BJ (cell line): ENCODE data around the gene FHOD3. TPM values are rescaled to one million over a fixed set of nuclear protein-coding genes. Genes with fewer than 3 reads are reported as not detected.
A peak's percentile ranks its signal among the peaks of the same experiment; 100 is the strongest.

Source experiments
- CTCF ChIA-PET: fragments of 350-600 bp; formaldehyde crosslinking; extraction: SDS; loops from one replicate; lab custom pipeline; 2021; ENCODE audit warnings: antibody characterized with exemption, inconsistent platforms; lab: Yijun Ruan, JAX
- POLR2A ChIA-PET: fragments of 300-600 bp; sonication (Branson Sonifier 250); formaldehyde crosslinking; extraction: SDS; loops from one replicate; lab custom pipeline; 2021; ENCODE audit warnings: antibody characterized with exemption; lab: Charles Lee
- DNase-seq: peaks from one replicate; pipeline ENCODE4 v3.0.0-alpha.2; 2011; ENCODE audit warnings: low read depth
- H3K27me3 ChIP-seq: 2 replicates; pipeline ENCODE4 v1.6.0; 2011; ENCODE audit warnings: low read length; ENCODE audit not compliant: control insufficient read depth, insufficient read depth
- H3K36me3 ChIP-seq: 2 replicates; pipeline ENCODE4 v1.5.1; 2011; ENCODE audit warnings: low read length; ENCODE audit not compliant: control insufficient read depth, insufficient read depth
- H3K4me3 ChIP-seq: 2 replicates; pipeline ENCODE4 v1.5.1; 2011; ENCODE audit warnings: low read depth, mild to moderate bottlenecking, control low read depth, low read length
- polyA plus RNA-seq: library from polyadenylated mRNA; depleted of rRNA; stranded (reverse); fragments of >200 nt; gene quantifications from 2 replicates; pipeline ENCODE4 v1.2.3, GENCODE V29; 2011
- TF ChIP-seq, protein P1 (sequence below): IDR thresholded peaks from 2 replicates; pipeline ENCODE4 v1.5.1; 2011; ENCODE audit warnings: low read depth, mild to moderate bottlenecking, control low read depth, inconsistent platforms, low read length, moderate library complexity; ENCODE audit not compliant: insufficient read depth

The FHOD3 gene
- polyA plus RNA-seq, 1 experiment = 24.6 TPM

DNA sequence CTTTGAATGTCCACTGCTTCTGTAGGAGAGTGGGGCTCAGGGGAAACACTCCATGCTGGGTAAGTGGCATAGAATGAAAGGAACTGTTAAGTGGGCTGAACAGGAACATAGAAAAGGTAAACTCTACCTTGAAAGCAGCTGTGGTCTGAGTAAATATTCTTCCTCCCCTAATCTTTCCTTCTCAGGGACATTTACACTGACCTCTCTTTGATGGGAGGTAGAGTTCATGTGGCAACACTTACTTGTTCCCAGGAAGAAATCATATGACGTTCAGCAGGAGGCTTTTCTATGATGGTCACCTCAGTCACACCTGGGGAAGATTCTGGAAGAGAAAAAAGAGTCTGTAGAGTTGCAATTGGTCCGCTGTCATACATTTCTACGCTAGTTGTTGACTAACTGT lies 521.1 kb downstream of the FHOD3 start:
- Histone ChIP-seq H3K36me3 (peaks cover 3% of the 10 kb centered on the region; the same call in 1 of the 2 replicates), H3K4me3 (no peak overlapping the region), H3K27me3 (no peaks in the 10 kb centered on the region)
- TF ChIP-seq, protein P1, sequence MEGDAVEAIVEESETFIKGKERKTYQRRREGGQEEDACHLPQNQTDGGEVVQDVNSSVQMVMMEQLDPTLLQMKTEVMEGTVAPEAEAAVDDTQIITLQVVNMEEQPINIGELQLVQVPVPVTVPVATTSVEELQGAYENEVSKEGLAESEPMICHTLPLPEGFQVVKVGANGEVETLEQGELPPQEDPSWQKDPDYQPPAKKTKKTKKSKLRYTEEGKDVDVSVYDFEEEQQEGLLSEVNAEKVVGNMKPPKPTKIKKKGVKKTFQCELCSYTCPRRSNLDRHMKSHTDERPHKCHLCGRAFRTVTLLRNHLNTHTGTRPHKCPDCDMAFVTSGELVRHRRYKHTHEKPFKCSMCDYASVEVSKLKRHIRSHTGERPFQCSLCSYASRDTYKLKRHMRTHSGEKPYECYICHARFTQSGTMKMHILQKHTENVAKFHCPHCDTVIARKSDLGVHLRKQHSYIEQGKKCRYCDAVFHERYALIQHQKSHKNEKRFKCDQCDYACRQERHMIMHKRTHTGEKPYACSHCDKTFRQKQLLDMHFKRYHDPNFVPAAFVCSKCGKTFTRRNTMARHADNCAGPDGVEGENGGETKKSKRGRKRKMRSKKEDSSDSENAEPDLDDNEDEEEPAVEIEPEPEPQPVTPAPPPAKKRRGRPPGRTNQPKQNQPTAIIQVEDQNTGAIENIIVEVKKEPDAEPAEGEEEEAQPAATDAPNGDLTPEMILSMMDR = no peak
- CTCF ChIA-PET = interaction anchor here (0.9 kb wide), 1 partner anchor 10 kb away, joined by 3 read pairs; no protein-coding TSS in a partner anchor
- POLR2A ChIA-PET = no interaction called here
- DNase-seq = no peak

- Histone ChIP-seq H3K27me3 (no peaks in the 10 kb centered on the region), H3K36me3 (peaks cover 3% of the 10 kb centered on the region; the same call in 1 of the 2 replicates), H3K4me3 (no peak overlapping the region)
- CTCF ChIA-PET = no interaction called here
- POLR2A ChIA-PET = no interaction called here
- TF ChIP-seq, protein P1 = no peak
- DNase-seq = no peak
These were observed 522.1 kb downstream of the FHOD3 start for GRCh38 chr18:36819621-36820020.

- Histone ChIP-seq H3K36me3 (peaks cover 3% of the 10 kb centered on the region; the same call in 1 of the 2 replicates), H3K4me3 (no peak overlapping the region), H3K27me3 (no peaks in the 10 kb centered on the region)
- CTCF ChIA-PET = interaction anchor here (0.9 kb wide), 1 partner anchor 8 kb away, joined by 3 read pairs; no protein-coding TSS in a partner anchor
- TF ChIP-seq, protein P1 = 0 out of 2 replicates have a peak, but pooled peaks have one; percentile 7
- POLR2A ChIA-PET = no interaction called here
- DNase-seq = no peak
These were observed 524.2 kb downstream of the FHOD3 start for GRCh38 chr18:36821681-36822080.

- Histone ChIP-seq H3K27me3 (no peaks in the 10 kb centered on the region), H3K4me3 (no peak overlapping the region), H3K36me3 (0 out of 2 replicates have a peak, but pooled peaks cover 1% of the 10 kb centered on the region)
- TF ChIP-seq, protein P1 = no peak
- ChIA-PET CTCF (interaction anchor here (1.0 kb wide), 1 partner anchor 432 kb away, joined by 3 read pairs; no protein-coding TSS in a partner anchor), POLR2A (no interaction called here)
- no peak for DNase-seq
These were observed 528.0 kb downstream of the FHOD3 start for GRCh38 chr18:36825526-36825925.

DNA sequence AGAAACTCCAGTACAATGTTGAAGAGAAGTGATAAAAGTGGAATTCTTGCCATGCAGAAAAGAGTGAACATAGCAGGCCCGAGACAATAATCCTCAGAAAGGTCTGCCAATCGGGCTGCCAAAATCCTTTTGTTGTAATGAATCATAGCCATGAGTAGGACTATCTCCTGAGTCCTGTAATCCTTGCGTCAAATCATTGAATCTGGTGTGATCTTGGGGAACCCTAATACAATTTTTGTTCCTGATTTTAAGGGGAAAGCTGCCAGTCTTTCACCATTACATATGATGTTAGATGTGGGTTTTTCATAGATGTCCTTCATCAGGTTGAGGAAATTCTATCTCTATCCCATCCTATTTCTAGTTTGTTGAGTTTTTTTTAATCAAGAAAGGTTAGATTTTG lies 529.0 kb downstream of the FHOD3 start:
- Histone ChIP-seq H3K4me3 (no peak overlapping the region), H3K36me3 (0 out of 2 replicates have a peak, but pooled peaks cover 1% of the 10 kb centered on the region), H3K27me3 (no peaks in the 10 kb centered on the region)
- ChIA-PET POLR2A (interaction anchor here (0.6 kb wide), 1 partner anchor 34 kb away, joined by 5 read pairs; no protein-coding TSS in a partner anchor), CTCF (interaction anchor here (0.6 to 0.9 kb wide), 2 partner anchors 18 to 42 kb away, joined by 3 to 4 read pairs; no protein-coding TSS in a partner anchor)
- TF ChIP-seq, protein P1 = no peak
- no peak for DNase-seq
